ENCODE measurements around the gene MYBPH.

The MYBPH gene

GRCh38 chr1:203129501-203130231 is 46.0 kb downstream of the MYBPH start:
- no peak for DNase-seq (ENCODE audit: low read depth)

GRCh38 chr1:203128716-203129500 is 46.7 kb downstream of the MYBPH start:
- no peak for DNase-seq (ENCODE audit: low read depth)

GRCh38 chr1:203128431-203128715 is 47.3 kb downstream of the MYBPH start:
- DNase-seq (ENCODE audit: low read depth): no peak

- no peak for DNase-seq (ENCODE audit: low read depth)
Measured at GRCh38 chr1:203127666-203128430, 47.8 kb downstream of the MYBPH start, which contains the start of gene ADORA1. TSS of gene ADORA1 (plus strand) at chr1:203127726. CDS start at chr1:203128842, 1,116 bp downstream.

GRCh38 chr1:203126866-203127665 is 48.6 kb downstream of the MYBPH start:
- no peak for DNase-seq (ENCODE audit: low read depth)

GRCh38 chr1:203126151-203126865 is 49.3 kb downstream of the MYBPH start:
- no peak for DNase-seq (ENCODE audit: low read depth)

GRCh38 chr1:203124546-203125317 is 50.9 kb downstream of the MYBPH start:
- DNase-seq (ENCODE audit: low read depth): no peak

GRCh38 chr1:203124011-203124410 is 51.6 kb downstream of the MYBPH start:
- DNase-seq (ENCODE audit: low read depth): no peak

- no peak for DNase-seq (ENCODE audit: low read depth)
Measured at GRCh38 chr1:203122159-203122558, 53.5 kb downstream of the MYBPH start.

- no peak for DNase-seq (ENCODE audit: low read depth)
Measured at GRCh38 chr1:203121186-203122015, 54.2 kb downstream of the MYBPH start.

GRCh38 chr1:203120325-203121153 is 55.1 kb downstream of the MYBPH start:
- DNase-seq (ENCODE audit: low read depth): no peak
